ENCODE measurements around the gene TMEM200A.
"Not testable (repeated sequence)": the region's sequence is repeated elsewhere in the genome, so short reads cannot be mapped to it uniquely, and the experiment has no call there.

- not testable (repeated sequence) for TF ChIP-seq CTCF, POLR2A (IDR thresholded peaks at IDR 0.05)
Measured at GRCh38 chr6:130346324-130346723, 19.5 kb upstream of the TMEM200A start.
